Neural cell (in vitro differentiated cells): ENCODE data around the gene CCDC12. TPM values are rescaled to one million over a fixed set of nuclear protein-coding genes. Genes with fewer than 3 reads are reported as not detected.

Source experiments
- H2AFZ ChIP-seq: fragments of 200-600, 300-800 bp; sonication (generic), shearing (Covaris generic); 2 replicates; pipeline ENCODE4 v1.6.0; 2014; ENCODE audit warnings: low read depth, mild to moderate bottlenecking, antibody characterized with exemption, low read length, moderate library complexity
- H3F3A ChIP-seq: fragments of 200-600 bp; shearing (Covaris generic); 2 replicates; pipeline ENCODE4 v1.6.1; 2016; ENCODE audit warnings: mild to moderate bottlenecking, moderate library complexity, mixed read lengths, antibody characterized with exemption, low read length; ENCODE audit not compliant: insufficient read depth, poor library complexity, severe bottlenecking
- H3K27ac ChIP-seq: fragments of 200-600, 300-800 bp; sonication (generic), shearing (Covaris generic); 2 replicates; pipeline ENCODE4 v1.5.1; 2014; ENCODE audit warnings: mild to moderate bottlenecking, low read length, moderate library complexity
- H3K27me3 ChIP-seq: fragments of 300-800, 200-600 bp; sonication (generic), shearing (Covaris generic); 2 replicates; pipeline ENCODE4 v1.6.0; 2014; ENCODE audit warnings: mild to moderate bottlenecking, low read depth, low read length, moderate library complexity; ENCODE audit not compliant: insufficient read depth
- H3K36me3 ChIP-seq: fragments of 300-800, 200-600 bp; sonication (generic), shearing (Covaris generic); 2 replicates; pipeline ENCODE4 v1.5.1; 2014; ENCODE audit warnings: mild to moderate bottlenecking, antibody characterized with exemption, low read length, moderate library complexity; ENCODE audit not compliant: insufficient read depth
- H3K4me2 ChIP-seq: fragments of 300-800, 200-600 bp; sonication (generic), shearing (Covaris generic); 2 replicates; pipeline ENCODE4 v1.6.0; 2014; ENCODE audit warnings: mild to moderate bottlenecking, low read length
- H3K4me3 ChIP-seq: fragments of 300-800, 200-600 bp; sonication (generic), shearing (Covaris generic); 2 replicates; pipeline ENCODE4 v1.5.1; 2014; ENCODE audit warnings: mild to moderate bottlenecking, low read length, moderate library complexity
- H3K79me2 ChIP-seq: fragments of 200-600 bp; shearing (Covaris generic); replicated peaks from 2 replicates; pipeline ENCODE4 v1.6.0; 2014; ENCODE audit warnings: mild to moderate bottlenecking, low read length, moderate library complexity; ENCODE audit not compliant: insufficient read depth
- H3K9ac ChIP-seq: fragments of 300-800, 200-600 bp; sonication (generic), shearing (Covaris generic); 2 replicates; pipeline ENCODE4 v1.6.1; 2016; ENCODE audit warnings: mild to moderate bottlenecking, low read length, mixed read lengths
- H3K9me2 ChIP-seq: fragments of 200-600 bp; shearing (Covaris generic); 2 replicates; pipeline ENCODE4 v1.6.1; 2016; ENCODE audit warnings: mild to moderate bottlenecking, low read length, mixed read lengths; ENCODE audit not compliant: insufficient read depth
- H3K9me3 ChIP-seq: fragments of 200-600, 300-800 bp; sonication (generic), shearing (Covaris generic); 2 replicates; pipeline ENCODE4 v1.6.1; 2016; ENCODE audit warnings: mild to moderate bottlenecking, mixed run types, low read length, moderate library complexity, mixed read lengths
- H4K20me1 ChIP-seq: fragments of 200-600 bp; shearing (Covaris generic); 2 replicates; pipeline ENCODE4 v1.6.1; 2016; ENCODE audit warnings: mild to moderate bottlenecking, mixed run types; ENCODE audit not compliant: insufficient read depth
- EP300 ChIP-seq: fragments of 450-650 bp; conservative IDR thresholded peaks from 2 replicates; pipeline ENCODE4 v1.6.1; 2014; ENCODE audit warnings: antibody characterized with exemption, mild to moderate bottlenecking, moderate library complexity; ENCODE audit not compliant: poor library complexity, severe bottlenecking
- EZH2 ChIP-seq: fragments of 200-600, 300-800 bp; shearing (Covaris generic), sonication (generic); IDR thresholded peaks from 2 replicates; pipeline ENCODE4 v1.6.1; 2014; ENCODE audit warnings: antibody characterized with exemption, low read length, borderline replicate concordance, mild to moderate bottlenecking; ENCODE audit not compliant: insufficient read depth, poor library complexity, severe bottlenecking
- MXI1 ChIP-seq: fragments of 450-650 bp; conservative IDR thresholded peaks from 2 replicates; pipeline ENCODE4 v1.6.1; 2014; ENCODE audit warnings: antibody characterized with exemption, mild to moderate bottlenecking; ENCODE audit not compliant: poor library complexity, severe bottlenecking
- POLR2AphosphoS5 ChIP-seq: IDR thresholded peaks from 2 replicates; pipeline ENCODE4 v1.6.1; 2012
- RAD21 ChIP-seq: fragments of 450-650 bp; conservative IDR thresholded peaks from 2 replicates; pipeline ENCODE4 v1.6.1; 2014; ENCODE audit warnings: antibody characterized with exemption, mild to moderate bottlenecking, moderate library complexity
- SMC3 ChIP-seq: fragments of 450-650 bp; conservative IDR thresholded peaks from 2 replicates; pipeline ENCODE4 v1.6.1; 2014; ENCODE audit warnings: antibody characterized with exemption, mild to moderate bottlenecking, moderate library complexity; ENCODE audit not compliant: poor library complexity
- TAF1 ChIP-seq: IDR thresholded peaks from 2 replicates; pipeline ENCODE4 v1.6.1; 2012; ENCODE audit warnings: low read depth
- polyA plus RNA-seq: library from polyadenylated mRNA; depleted of rRNA; stranded (reverse); fragments of >200 nt; gene quantifications from 2 replicates; pipeline ENCODE4 v1.2.3, GENCODE V29; 2014
- TF ChIP-seq, protein P1 (sequence below): IDR thresholded peaks from 2 replicates; pipeline ENCODE4 v1.6.1; 2012; ENCODE audit warnings: borderline replicate concordance
- TF ChIP-seq, protein P2 (sequence below): fragments of 450-650 bp; IDR thresholded peaks from 2 replicates; pipeline ENCODE4 v1.5.1; 2014; ENCODE audit warnings: antibody characterized with exemption, mild to moderate bottlenecking, moderate library complexity; ENCODE audit not compliant: poor library complexity, severe bottlenecking

CCDC12 gene
- polyA plus RNA-seq, 1 donor from 2014 or later, result 46.4 TPM

GRCh38 chr3:47013231-47013630 lies 36.7 kb upstream of the CCDC12 start:
- Histone ChIP-seq H3K9me2 (no peaks in the 10 kb centered on the region), H2AFZ (no peak overlapping the region), H3K9me3 (no peaks in the 10 kb centered on the region), H3K27me3 (no peaks in the 10 kb centered on the region), H3K9ac (no peak overlapping the region), H4K20me1 (no peaks in the 10 kb centered on the region), H3F3A (no peaks in the 10 kb centered on the region), H3K36me3 (no peaks in the 10 kb centered on the region), H3K79me2 (no peaks in the 10 kb centered on the region), H3K4me2 (no peak overlapping the region), H3K4me3 (no peak overlapping the region), H3K27ac (no peak overlapping the region)
- TF ChIP-seq, protein P1, sequence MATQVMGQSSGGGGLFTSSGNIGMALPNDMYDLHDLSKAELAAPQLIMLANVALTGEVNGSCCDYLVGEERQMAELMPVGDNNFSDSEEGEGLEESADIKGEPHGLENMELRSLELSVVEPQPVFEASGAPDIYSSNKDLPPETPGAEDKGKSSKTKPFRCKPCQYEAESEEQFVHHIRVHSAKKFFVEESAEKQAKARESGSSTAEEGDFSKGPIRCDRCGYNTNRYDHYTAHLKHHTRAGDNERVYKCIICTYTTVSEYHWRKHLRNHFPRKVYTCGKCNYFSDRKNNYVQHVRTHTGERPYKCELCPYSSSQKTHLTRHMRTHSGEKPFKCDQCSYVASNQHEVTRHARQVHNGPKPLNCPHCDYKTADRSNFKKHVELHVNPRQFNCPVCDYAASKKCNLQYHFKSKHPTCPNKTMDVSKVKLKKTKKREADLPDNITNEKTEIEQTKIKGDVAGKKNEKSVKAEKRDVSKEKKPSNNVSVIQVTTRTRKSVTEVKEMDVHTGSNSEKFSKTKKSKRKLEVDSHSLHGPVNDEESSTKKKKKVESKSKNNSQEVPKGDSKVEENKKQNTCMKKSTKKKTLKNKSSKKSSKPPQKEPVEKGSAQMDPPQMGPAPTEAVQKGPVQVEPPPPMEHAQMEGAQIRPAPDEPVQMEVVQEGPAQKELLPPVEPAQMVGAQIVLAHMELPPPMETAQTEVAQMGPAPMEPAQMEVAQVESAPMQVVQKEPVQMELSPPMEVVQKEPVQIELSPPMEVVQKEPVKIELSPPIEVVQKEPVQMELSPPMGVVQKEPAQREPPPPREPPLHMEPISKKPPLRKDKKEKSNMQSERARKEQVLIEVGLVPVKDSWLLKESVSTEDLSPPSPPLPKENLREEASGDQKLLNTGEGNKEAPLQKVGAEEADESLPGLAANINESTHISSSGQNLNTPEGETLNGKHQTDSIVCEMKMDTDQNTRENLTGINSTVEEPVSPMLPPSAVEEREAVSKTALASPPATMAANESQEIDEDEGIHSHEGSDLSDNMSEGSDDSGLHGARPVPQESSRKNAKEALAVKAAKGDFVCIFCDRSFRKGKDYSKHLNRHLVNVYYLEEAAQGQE, result no peak
- TF ChIP-seq EP300 (no peak), MXI1 (no peak), EZH2 (no peak), TAF1 (no peak), POLR2AphosphoS5 (no peak), SMC3 (no peak), RAD21 (no peak)
- TF ChIP-seq, protein P2, sequence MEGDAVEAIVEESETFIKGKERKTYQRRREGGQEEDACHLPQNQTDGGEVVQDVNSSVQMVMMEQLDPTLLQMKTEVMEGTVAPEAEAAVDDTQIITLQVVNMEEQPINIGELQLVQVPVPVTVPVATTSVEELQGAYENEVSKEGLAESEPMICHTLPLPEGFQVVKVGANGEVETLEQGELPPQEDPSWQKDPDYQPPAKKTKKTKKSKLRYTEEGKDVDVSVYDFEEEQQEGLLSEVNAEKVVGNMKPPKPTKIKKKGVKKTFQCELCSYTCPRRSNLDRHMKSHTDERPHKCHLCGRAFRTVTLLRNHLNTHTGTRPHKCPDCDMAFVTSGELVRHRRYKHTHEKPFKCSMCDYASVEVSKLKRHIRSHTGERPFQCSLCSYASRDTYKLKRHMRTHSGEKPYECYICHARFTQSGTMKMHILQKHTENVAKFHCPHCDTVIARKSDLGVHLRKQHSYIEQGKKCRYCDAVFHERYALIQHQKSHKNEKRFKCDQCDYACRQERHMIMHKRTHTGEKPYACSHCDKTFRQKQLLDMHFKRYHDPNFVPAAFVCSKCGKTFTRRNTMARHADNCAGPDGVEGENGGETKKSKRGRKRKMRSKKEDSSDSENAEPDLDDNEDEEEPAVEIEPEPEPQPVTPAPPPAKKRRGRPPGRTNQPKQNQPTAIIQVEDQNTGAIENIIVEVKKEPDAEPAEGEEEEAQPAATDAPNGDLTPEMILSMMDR, result no peak

DNA sequence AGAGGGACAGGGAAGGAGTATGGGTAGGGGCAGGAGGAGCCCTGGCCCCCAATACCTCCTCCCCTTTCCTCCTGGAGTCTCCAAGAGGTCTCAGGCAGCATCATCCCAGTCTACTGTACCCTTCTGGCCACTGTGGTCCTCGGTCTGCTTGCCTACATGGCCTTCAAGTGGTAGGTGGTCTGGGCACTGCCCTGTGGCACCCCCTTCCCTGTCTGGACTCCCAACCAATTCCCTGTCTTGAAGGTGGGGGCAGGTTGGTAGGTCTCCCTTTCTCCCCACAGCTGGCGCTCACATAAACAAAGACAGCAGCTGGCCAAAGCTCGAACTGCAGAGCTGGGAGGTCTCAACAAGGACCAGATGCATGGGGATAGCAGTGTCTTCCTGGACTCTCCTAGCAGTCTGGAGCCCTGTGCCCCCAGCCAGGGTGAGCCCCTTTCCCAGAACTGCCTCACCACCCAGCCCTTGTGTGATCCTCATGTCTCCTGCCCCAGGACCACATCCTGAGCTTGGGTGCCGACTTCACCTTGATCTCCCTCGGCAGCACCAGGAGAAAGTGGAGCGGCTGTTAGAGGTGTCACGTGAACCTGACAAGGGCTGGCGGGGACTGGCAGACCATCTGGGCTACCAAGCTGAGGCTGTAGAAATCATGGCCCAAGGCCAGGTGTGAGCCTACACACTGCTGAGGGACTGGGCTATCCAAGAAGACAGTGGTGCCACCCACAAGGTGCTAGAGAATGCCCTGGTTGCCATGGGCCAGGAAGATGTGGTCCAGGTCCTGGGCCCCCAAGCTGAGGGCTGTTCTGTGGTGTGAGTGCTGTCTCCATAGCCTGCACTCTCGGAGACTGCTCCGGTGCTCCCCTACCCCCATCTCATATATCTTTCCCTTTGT lies 36.0 kb upstream of the CCDC12 start:
- Histone ChIP-seq H2AFZ (no peak overlapping the region), H3K27me3 (no peaks in the 10 kb centered on the region), H3K9ac (no peak overlapping the region), H3K27ac (no peak overlapping the region), H3K4me2 (no peak overlapping the region), H3K9me3 (no peaks in the 10 kb centered on the region), H3K9me2 (no peaks in the 10 kb centered on the region), H3F3A (no peaks in the 10 kb centered on the region), H3K36me3 (no peaks in the 10 kb centered on the region), H3K79me2 (no peaks in the 10 kb centered on the region), H3K4me3 (no peak overlapping the region), H4K20me1 (no peaks in the 10 kb centered on the region)
- TF ChIP-seq EZH2 (no peak), POLR2AphosphoS5 (no peak), TAF1 (no peak), MXI1 (no peak), RAD21 (no peak), EP300 (no peak)
- TF ChIP-seq, protein P1, result no peak
